OCI-LY7 (cell line): ENCODE measurements around the gene GTSF1L.

Experiments used
- CTCF ChIP-seq: fragments of 200-600 bp; sonication (generic); conservative IDR thresholded peaks from 2 replicates; pipeline ENCODE4 v1.5.1; 2014; ENCODE audit warnings: mild to moderate bottlenecking, antibody characterized with exemption, low read length, moderate library complexity, mixed read lengths
- EZH2phosphoT487 ChIP-seq: fragments of 200-600 bp; sonication (generic); IDR thresholded peaks from 2 replicates; pipeline ENCODE4 v1.6.1; 2018; ENCODE audit warnings: low read depth, borderline replicate concordance, mild to moderate bottlenecking, mixed run types, antibody characterized with exemption, low read length, moderate library complexity, mixed read lengths

- TF ChIP-seq CTCF = no peak
- TF ChIP-seq EZH2phosphoT487 = no peak
Observed at GRCh38 chr20:43681991-43682410, 44.8 kb downstream of the GTSF1L start.
